Loucy (cell line): ENCODE measurements around the gene NFKB1.

Source experiments
- CTCF ChIP-seq: fragments of 200-600 bp; sonication (generic); conservative IDR thresholded peaks from 2 replicates; pipeline ENCODE4 v1.5.1; 2014; ENCODE audit warnings: mild to moderate bottlenecking, antibody characterized with exemption, low read length
- EZH2phosphoT487 ChIP-seq: fragments of 200-600 bp; IDR thresholded peaks from 2 replicates; pipeline ENCODE4 v1.6.1; 2018; ENCODE audit warnings: antibody characterized with exemption, mild to moderate bottlenecking, moderate library complexity, borderline replicate concordance

GRCh38 chr4:102589743-102590142, 88.6 kb downstream of the NFKB1 start:
- TF ChIP-seq CTCF (no peak), EZH2phosphoT487 (no peak)
